Occipital lobe (tissue), 2 donors: ENCODE data around the gene MAPKAPK3. TPM values are rescaled to one million over a fixed set of nuclear protein-coding genes. Genes with fewer than 3 reads are reported as not detected.
A peak's percentile ranks its signal among the peaks of the same experiment; 100 is the strongest.

Source experiments
- DNase-seq: peaks from one replicate; lab custom pipeline; 2025; lab: John Stamatoyannopoulos, UW
- total RNA-seq: library from RNA; depleted of rRNA; stranded (reverse); fragments of >200 nt; gene quantifications from one replicate; pipeline ENCODE4 v1.2.3, GENCODE V29; 2014

The MAPKAPK3 gene
- total RNA-seq, 1 donor from 2014 or later = 5.5 TPM

DNA sequence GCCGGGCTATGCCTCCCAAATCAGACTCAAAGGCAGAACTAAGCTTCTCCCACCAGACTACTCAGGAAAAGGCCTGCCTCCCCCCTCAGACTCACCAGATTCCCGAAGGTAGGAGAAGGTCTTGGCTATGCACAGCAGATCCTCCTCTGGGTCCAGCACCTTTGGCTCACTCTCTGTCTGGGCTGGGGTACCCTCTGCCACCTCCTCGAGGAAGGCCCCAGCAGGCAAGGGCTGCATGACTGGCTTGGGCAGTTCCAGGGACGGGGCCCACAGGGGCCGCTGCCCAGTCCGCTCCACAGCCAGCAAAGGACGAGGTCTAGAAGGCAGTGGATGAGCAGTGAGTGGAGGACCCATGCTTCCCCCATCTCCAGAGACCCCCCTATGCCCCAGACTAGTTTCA lies 8.7 kb upstream of the MAPKAPK3 start:
- DNase-seq = no peak

DNA sequence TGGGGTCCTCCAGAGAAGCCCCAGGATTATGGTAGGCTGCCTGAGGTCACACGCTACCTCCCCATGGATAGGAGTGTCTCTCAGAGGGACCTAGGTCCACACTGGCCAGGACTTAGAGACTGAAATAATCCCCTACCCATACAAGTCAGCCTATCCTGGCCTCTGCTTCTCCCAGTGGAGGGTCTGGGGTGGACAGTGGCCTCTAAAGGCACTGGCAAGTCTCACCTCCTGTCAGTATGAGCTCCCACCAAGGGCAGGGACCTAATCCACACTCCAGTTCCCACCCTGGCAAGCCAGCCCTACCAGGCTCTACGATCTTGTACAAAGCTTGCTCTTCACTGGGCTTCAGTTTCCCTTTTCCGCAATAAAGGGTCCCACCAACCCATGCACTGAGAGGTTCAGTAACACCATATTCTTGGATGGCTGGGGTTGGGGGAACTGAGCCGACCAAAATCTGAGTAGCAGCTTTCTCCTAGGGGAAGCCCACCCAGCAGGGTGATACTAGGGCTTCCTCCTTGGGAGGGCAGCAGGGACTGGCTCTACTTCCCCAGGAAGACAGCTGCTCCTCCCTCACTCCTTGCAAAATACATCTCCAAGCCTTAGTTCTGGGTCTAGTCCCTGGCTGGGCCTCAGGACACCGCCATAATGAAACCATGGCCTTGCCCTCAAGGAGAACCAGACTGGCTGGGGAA lies 7.7 kb upstream of the MAPKAPK3 start:
- DNase-seq = no peak

DNA sequence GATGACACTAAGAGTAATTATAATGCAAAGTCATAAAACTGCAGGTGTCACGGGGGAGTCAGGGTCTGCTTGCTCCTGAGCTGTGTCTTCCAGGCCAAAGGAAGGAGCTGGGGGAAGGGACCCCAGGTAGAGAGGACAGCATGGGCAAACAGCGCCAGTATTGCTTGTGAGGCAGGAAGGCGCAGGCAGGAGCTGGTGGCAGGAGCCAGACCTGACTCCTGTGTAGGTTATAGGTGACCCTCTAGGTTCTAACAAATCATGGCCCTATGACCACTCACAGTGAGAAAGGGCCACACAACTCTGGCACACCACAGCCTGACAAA lies 7.2 kb upstream of the MAPKAPK3 start:
- no peak for DNase-seq

DNA sequence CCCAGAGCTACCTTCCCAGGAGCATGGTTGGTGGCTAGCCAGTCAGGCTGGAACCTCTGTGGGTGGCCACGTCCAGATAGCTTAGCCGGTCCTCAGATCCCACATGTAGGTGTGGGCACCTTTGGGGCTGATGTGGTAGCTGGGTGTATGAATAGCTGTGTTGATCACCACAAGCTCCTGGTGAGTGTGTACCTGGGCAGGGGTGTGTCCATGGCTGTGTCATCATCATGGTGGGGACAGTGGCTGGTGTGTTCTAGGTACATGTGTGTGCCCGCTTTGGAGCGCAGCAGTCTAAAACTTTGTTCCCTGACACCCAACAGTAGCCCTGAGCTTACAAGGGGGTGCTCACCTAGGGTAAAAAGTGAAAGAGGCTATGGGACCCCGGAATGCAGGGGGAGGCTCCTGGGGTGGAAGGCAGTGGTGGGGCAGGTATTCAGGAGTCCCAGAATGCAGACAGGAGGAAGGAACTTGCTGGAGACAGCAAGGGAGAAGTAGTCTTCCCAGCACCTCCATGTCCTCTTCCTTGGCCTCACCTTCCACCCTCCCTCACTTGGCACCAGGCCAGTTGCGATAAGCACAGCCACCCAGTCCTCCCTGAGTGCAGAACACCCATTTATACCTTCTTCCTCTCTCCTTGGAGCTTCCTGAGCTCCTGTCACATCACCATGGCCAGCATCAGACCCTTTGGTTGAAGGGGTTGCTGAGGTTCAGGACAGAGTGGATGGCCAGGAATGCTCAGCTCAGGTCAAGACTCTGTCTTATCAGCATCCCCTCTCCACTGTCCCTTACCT lies 6.6 kb upstream of the MAPKAPK3 start:
- DNase-seq = no peak

DNA sequence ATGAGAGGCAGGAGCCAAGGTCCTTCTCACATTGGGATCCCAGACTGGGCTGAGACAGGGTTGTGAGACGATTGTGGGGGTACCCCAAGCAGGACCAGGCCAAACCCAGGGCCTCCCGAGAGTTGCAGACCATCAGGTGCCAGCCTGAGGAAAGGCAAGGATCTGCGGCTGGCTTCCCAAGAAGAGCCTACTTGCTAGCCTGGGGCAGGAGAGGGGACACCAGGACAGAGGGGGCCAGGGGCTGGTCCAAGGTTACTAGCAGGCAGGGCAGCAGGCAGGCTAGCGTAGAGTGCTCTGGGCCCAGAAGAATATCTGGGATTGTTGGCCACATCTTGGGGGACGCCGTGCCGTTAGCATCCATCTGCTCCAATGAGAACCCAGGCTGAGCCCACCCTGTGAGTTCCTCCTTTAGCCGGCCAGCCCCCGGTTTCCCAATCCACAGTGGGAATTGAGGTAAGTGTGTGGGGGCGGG lies 5.9 kb upstream of the MAPKAPK3 start:
- DNase-seq = no peak

DNA sequence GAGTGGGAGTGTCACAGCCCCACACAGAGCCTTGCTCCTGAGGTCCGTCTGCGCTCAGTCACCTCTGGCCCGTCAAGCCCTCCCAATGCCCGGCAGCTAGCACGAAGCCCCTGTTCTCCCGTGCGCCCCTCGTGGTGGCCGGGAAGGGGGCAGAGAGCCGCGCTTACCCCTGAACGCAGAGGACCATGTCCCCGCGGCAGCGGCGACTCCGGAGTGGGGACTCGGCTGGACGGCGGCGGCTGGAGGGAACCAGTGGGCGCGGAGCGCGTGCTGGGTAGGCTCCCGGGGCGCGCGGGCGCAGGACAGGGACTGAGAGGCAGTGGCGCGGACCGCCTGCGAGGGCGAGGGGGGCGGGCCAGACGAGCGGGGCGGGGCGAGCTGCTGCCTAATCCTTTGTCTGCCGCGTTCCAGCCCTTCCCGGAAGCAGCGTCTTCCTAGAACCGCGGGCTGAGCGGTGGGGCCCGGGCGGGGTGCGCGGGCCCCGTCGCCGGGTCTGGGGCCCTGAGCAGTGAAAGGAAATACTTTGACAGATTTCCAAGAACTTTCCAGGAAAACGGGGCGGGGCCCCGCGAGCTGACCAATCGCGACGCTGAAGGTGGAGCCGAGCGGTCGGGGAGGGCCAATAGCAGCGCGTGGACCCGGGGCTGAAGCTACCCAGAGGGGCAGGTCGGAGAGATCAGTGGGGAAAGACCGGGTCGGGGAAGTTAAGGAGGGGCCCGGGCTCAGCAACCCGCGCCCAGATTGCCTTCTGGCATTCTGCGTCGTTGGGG lies 5.3 kb upstream of the MAPKAPK3 start, which contains the start of gene CISH:
CISH (minus strand) TSS at position 311 of the 770 bp plus-strand sequence; CDS start at position 187, 124 bp downstream.
- peak; percentile 71 for DNase-seq

DNA sequence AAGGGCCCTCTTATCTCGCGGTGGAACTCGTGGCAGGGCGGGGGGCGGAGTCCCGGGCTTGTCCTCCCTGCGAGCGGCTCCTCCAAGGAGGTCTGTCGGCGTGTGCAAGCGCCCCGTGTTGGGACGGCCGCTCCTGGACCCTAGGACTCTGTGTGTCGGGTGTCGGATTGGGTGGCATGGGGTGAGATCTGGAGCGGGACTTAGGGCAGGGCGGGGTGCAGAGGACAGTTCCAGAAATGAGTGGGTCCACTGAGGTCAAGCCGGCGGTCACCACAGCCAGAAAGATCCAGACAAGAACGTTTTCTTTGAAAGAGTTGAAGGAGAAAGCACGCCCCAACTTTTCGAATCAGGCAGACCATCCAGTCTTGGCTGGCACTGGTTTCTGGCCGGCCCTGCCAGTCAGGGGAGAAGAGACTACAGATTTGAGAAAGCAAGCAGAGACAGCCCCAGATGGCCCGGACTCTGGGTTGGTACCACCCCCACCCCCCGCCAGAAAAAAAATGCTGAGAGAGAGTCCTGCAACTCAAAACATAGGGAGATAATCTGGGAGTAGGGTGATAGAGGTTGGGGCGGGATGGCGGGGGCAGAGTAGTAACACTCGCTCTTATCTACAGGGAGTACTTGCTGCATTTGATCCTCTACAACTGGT lies 4.6 kb upstream of the MAPKAPK3 start:
- DNase-seq = no peak

DNA sequence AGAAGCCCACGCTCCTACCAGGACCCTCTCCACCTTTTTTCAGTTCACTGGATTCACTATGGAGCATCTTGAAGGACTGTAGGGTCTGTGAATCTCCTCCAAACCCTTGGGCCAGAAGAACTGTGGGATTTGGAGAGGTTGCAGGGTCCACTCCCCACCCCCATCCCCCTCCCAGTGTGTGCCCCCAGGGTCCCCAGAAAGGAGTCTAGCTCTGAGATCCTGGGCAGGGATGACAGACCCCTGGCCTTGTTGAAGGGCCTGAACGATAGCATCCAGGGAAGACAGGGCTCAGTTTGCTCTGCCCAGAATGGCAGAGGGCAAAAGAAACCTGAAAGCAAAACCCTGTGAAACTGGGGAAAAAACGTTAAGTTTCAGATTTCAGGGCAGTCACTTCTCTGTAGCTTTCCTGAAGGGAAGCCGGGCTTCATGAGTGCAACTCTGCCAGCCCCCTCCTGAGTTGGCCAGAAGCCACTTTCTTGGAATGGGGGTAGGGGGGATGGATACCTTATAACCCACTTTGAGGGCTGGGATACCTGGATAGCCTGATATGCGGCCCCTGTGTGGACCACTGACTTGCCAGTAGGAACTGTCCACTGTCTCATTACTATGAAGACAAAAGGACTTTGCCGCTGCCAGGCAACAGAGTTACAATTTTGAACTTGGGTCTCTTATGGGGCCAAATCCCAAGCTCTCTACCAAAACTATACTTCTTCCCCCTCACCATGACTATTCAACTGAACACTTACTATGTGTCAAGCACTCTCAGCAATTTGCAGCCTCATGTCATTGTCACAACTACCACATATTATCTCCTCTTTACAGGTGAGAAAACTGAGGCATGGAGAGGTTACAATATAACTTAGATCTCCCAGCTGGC lies 3.7 kb upstream of the MAPKAPK3 start:
- DNase-seq = no peak

DNA sequence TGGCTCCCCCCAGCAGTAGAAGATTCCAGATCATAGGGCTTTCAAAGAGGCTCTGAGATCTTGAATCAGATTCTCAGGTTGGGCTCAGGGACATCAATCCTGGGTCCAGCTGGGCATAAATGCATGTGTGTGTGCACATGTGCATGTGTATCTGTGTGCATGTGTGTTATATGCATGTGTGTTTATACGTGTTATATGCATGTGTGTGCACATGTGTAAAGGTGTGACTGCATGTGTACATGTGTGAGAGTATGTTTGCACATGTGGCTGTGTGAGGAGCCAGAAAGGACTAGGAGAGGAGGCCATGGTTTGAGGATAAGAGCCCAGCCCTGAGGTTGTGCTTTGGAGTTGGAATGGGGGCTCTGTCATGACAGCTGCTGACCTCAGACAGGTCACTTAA lies 1.8 kb upstream of the MAPKAPK3 start:
- DNase-seq = no peak

DNA sequence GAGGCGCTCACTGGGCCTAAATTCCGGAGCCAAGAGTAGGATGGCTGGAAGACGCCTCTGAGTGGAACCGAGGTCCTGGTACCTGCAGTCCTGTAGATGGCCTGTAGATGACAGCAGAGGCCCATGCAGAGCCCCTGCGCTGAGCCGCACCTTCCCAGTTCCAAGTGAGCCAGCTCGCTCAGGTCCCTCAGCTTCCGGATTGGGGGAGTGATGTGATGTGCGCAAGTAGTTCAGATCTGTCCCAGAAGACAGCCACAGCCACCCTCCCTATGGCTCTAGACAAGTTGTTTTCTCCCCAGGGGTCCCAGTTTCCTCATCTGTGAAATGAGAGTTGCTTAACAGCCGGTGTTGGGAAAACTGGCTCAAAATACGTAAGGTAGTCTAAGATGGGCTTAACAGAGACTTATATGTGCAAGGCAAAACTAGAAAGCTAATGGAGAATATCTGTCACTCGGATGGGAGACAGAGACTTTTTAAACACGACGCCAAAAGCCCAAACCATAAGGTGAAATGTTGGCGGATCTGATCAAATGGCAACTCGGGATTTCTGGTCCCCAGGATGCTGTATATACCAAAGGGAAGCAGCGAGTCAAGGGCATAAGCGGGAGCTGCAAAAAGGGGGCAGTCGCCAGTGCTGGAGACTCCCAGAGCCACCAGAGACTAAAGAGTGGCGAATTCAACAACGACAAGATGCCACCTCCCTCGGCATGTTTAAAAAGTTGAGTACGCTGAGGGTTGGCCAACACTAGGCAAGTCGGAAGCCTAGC lies 765 bp upstream of the MAPKAPK3 start:
- DNase-seq = peak; percentile 78

DNA sequence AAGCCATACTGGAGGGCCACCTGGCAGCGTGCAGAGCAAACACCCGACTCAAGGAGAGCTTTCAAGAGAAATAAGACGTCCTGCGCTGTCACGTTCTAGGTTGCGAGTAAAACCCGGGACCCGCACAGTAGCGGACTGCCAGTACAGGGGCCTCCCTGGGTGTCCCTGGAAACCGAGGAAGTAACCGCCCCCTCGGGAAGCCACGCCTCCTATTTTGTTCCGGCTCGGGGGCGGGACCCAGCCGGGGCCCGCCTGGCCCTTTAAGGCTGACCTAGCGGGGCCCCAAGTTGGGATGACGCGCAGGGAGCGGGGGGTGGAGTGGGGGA lies 218 bp upstream of the MAPKAPK3 start:
- peak; percentile 82 for DNase-seq

DNA sequence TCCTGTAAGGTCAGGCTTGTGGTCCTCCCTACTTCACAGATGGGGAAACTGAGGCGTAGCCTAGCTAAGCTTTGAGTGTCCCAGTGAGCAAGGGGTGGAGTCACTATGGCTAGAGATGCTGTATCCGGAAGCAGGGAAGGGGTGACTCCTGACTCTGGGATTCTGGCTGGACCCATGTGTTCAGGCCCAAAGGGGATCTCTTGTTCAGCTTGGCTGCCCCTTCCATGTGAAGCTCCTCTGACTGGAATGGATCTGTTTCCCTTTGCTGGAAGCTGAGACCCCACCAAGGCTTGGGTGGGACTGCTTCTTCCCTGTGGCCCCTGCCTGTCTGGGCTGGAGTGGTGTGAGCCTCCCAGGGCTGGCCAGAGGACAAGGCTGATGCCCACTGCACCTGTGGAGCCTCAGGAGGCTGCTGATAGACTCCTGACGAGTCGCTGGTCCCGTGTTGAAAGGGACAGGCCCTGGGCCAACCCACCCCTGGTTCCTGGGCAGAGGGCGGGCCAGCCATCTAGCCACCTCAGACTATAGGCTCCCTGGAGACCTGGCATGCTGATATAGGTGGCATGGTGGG lies 1.0 kb downstream of the MAPKAPK3 start:
- no peak for DNase-seq

DNA sequence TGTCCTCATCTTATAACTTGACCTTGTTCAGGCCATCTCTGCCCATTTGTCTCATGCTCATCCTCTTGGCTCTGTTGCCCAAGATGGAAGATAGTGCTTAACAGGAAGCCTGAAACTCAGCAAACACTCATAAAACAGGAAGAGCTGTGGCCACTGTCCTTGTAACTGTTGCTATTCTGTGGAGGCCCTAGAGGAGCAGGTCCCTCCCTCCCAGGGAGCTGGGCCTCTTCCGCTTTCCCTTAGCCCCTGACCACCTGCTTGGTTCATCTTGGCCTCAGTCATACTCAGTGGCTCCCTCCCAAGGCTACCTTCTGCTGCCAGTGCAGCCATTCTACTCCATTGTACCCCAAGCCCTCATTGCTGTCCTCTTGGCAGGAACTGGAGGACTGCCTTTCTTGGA lies 3.5 kb downstream of the MAPKAPK3 start:
- no peak for DNase-seq

DNA sequence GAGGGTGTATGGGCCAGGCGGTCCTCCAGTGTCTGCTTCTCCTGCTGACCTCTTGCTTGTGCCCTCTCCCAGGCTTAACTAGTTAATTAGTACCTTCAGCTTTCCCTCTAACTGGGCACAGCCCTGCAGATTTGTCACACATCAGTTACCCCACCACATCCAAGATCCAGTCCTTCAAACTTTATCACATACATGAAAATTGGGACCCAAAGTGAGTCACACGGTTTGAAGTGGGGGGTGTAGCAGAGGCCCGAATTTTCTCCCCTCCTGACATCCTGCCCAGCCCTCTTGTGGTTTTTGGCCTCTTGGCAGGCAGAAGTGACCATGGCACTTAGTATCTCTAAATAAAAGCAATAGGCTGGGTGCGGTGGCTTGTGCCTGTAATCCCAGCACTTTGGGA lies 3.9 kb downstream of the MAPKAPK3 start:
- DNase-seq = no peak

DNA sequence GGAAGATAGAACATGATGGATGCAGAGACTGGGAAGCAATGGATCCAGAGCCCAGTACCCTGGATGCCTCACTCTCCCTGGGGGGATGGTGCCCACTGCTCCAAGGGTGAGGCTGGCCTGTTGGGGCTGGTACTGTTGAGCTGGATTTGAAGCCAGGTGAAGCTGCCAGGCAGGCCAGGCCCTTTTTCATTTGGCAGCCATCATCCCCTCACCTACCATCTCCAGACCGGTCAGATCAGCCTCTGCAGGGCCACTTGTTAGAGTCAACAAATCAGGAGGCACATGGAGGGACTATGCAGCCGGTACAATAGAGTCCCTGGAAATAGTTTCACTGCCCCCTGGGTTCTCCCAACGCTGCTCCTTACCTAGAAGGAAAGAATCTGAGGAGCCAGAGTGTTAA lies 5.9 kb downstream of the MAPKAPK3 start:
- DNase-seq = no peak

DNA sequence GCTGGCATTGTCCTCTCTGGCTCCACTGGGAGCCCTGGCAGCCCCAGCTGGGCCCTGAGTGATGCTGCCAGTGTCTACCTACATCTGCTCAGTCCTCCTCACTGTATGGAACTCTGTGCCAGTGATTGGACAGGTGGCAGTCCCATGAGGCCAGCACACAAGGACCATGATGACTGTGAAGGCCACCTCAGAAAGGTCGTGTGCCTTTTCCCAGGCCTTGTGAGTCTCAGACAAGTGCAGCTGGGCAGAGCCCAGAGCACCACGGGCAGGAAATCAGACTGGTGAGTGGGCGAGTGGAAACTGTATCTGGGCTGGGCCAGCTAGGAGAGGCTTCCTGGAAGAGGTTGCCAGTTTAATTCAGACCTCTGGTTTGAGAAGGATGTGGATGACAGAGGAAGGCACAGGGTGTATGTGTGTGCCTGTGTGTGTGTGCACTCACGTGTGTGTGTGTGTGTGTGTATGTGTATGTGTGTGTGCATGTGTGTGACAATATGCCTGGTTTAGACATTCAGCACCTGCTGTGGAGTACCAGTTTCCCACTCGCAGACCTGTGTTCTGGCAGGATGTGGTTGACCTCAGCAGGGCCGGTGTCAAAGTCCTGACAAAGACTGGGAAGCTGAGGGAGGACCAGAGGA lies 7.0 kb downstream of the MAPKAPK3 start:
- DNase-seq = no peak

DNA sequence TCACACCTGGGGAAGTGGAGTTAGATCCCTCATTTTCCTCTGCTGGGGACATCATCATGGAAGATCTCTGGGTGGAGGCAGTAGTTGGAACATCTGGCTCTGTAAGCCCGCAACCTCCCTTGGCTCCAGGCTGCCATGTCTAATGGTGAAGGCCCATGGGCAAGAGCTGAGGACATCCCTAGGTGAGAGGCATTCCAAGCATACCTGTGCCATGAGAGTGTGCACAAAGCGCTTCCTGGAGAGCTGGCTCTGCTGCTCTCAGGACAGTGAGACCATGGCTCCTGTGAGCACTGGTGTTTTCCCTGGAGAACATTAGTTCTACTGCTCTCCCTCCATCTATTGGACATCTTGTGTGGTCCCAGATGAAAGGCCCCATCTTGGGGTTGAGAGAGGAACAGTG lies 7.7 kb downstream of the MAPKAPK3 start:
- no peak for DNase-seq

DNA sequence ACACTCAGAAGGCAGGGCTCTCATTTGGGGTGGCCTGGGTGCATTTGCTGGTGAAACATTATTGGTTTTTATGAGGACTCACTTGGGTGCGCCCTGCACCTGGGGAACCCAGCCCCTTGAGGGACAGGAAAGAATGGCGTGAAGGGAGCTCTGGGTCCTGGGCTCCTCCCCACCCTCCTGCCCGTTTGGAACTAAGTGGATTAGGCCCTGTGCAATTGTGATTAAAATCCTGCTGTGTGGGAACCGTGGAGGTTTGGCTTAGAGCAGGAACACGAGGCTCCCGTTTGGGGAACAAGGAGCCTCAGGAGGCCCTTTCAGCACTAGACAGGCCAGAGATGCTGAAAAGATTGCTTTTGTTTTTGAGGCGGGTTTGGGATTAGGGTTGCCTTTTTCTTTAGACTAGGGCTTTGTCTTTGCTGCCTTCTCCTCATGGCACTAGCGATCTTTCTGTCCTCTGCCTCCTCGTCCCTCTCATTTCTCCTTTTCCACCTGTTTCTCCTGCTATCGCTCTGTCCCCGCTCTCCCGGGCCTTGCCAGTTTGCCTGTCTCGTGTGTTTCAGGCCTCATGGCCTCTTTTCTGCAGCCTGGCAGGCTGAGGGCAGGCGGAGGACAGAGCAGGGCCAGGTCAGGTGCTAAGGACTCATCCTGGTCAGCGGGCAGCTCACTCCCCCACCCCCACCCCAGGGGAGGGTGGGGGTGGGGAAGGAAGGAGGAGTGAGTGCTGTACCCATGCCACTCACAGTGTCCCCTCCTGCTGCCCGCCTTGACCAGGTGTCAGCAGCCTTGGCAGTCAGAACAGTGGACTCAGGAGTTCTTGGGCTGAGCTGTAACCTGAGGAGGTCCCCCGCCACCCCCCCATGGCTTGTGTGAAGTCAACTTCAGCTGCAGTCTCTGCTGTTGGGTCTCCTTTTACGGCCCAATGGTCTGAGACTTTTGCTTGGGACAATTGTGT lies 8.6 kb downstream of the MAPKAPK3 start:
- no peak for DNase-seq
